H1 (cell line): ENCODE results near the gene PPP1R12C. TPM values are rescaled to one million over a fixed set of nuclear protein-coding genes. Genes with fewer than 3 reads are reported as not detected.

Experiments
- CTCF ChIA-PET: fragments of 300-600 bp; sonication (Branson Sonifier 250); formaldehyde crosslinking; loops from one replicate; lab custom pipeline; 2021; ENCODE audit not compliant: partially characterized antibody; lab: Charles Lee
- POLR2A ChIA-PET: fragments of 300-600 bp; sonication (Branson Sonifier 250); formaldehyde crosslinking; loops from one replicate; lab custom pipeline; 2021; ENCODE audit warnings: inconsistent platforms; ENCODE audit not compliant: partially characterized antibody; lab: Charles Lee
- DNase-seq, 2 experiments: peaks; one replicate each; pipeline versions ENCODE4 v3.0.0 to v3.0.0-alpha.2; 2010 to 2022; ENCODE audit warnings: low spot score in 2 of 2, low read depth in 1 of 2, mixed read lengths in 1 of 2
- FAIRE-seq: peaks from 2 replicates; lab custom pipeline; 2011; peaks lifted over from hg19 to GRCh38; lab: Jason Lieb, UNC
- H2AFZ ChIP-seq: 2 replicates; pipeline ENCODE4 v1.8.1; 2012; ENCODE audit warnings: low read length, inconsistent platforms
- H2AK5ac ChIP-seq: 2 replicates; pipeline ENCODE4 v1.6.1; 2013; ENCODE audit warnings: low read depth, low read length
- H2BK120ac ChIP-seq: replicated peaks from 2 replicates; pipeline ENCODE3; 2013; ENCODE audit warnings: low read depth, low read length, inconsistent platforms
- H2BK12ac ChIP-seq: 2 replicates; pipeline ENCODE4 v1.6.1; 2013; ENCODE audit warnings: low read depth, low read length
- H2BK15ac ChIP-seq: 2 replicates; pipeline ENCODE4 v1.6.1; 2013; ENCODE audit warnings: low read length
- H2BK20ac ChIP-seq: 2 replicates; pipeline ENCODE4 v1.6.1; 2013; ENCODE audit warnings: low read length
- H2BK5ac ChIP-seq: 2 replicates; pipeline ENCODE4 v1.6.1; 2013; ENCODE audit warnings: low read depth, low read length
- H3K14ac ChIP-seq: 2 replicates; pipeline ENCODE4 v1.6.1; 2013; ENCODE audit warnings: inconsistent platforms; ENCODE audit not compliant: insufficient read length
- H3K18ac ChIP-seq: 2 replicates; pipeline ENCODE4 v1.6.1; 2013; ENCODE audit warnings: low read length; ENCODE audit errors: extremely low read depth
- H3K23ac ChIP-seq: 2 replicates; pipeline ENCODE4 v1.6.1; 2013; ENCODE audit warnings: inconsistent platforms; ENCODE audit not compliant: insufficient read length
- H3K23me2 ChIP-seq: 2 replicates; pipeline ENCODE4 v1.6.1; 2013; ENCODE audit warnings: low read depth, low read length
- H3K27ac ChIP-seq: 2 replicates; pipeline ENCODE4 v1.6.1; 2011; ENCODE audit warnings: low read depth, low read length, inconsistent platforms
- H3K27me3 ChIP-seq, 4 experiments: replicated peaks in 1 of 4; 1 replicate in 1 of 4; 2 replicates in 3 of 4; pipeline versions ENCODE4 v1.6.1 to v1.8.1; 2011 to 2013; ENCODE audit warnings: low read length in 3 of 4, mild to moderate bottlenecking in 3 of 4, inconsistent platforms in 2 of 4, mixed read lengths in 2 of 4, moderate library complexity in 1 of 4; ENCODE audit not compliant: control insufficient read depth in 3 of 4, insufficient read depth in 3 of 4; ENCODE audit errors: extremely low read depth in 1 of 4
- H3K36me3 ChIP-seq, 4 experiments: 2 replicates each; pipeline versions ENCODE4 v1.6.1 to v1.8.1; 2011 to 2013; ENCODE audit warnings: mild to moderate bottlenecking in 4 of 4, low read length in 3 of 4, moderate library complexity in 2 of 4, control low read depth in 1 of 4, inconsistent platforms in 1 of 4; ENCODE audit not compliant: insufficient read depth in 4 of 4, control insufficient read depth in 2 of 4
- H3K4ac ChIP-seq: replicated peaks from 2 replicates; pipeline ENCODE3; 2013; ENCODE audit warnings: low read length, low read depth, mixed read lengths, inconsistent platforms; ENCODE audit not compliant: insufficient read length
- H3K4me1 ChIP-seq, 4 experiments: replicated peaks in 1 of 4; 1 replicate in 1 of 4; 2 replicates in 3 of 4; pipeline versions ENCODE4 v1.6.1 to v1.8.1; 2011 to 2013; ENCODE audit warnings: low read length in 3 of 4, inconsistent platforms in 2 of 4, mixed read lengths in 1 of 4; ENCODE audit not compliant: insufficient read depth in 4 of 4, control insufficient read depth in 3 of 4
- H3K4me2 ChIP-seq, 2 experiments: 2 replicates each; pipeline versions ENCODE4 v1.6.1 to v1.8.1; 2011 to 2013; ENCODE audit warnings: low read depth in 2 of 2, low read length in 2 of 2, control low read depth in 1 of 2, inconsistent platforms in 1 of 2, mild to moderate bottlenecking in 1 of 2; ENCODE audit not compliant: insufficient read depth in 1 of 2
- H3K4me3 ChIP-seq, 4 experiments: fragments of 200-600, 300-600 bp in 1 of 4; sonication (generic), shearing (Covaris generic), sonication (Bioruptor Twin) in 1 of 4; 2 replicates each; pipeline versions ENCODE4 v1.5.1 to v1.8.1; 2011 to 2016; ENCODE audit warnings: low read length in 4 of 4, low read depth in 3 of 4, control low read depth in 2 of 4, inconsistent platforms in 2 of 4, mild to moderate bottlenecking in 2 of 4, mixed read lengths in 1 of 4, moderate library complexity in 1 of 4; ENCODE audit not compliant: insufficient read depth in 2 of 4; ENCODE audit errors: extremely low read depth in 1 of 4
- H3K56ac ChIP-seq: replicated peaks from 2 replicates; pipeline ENCODE3; 2013; ENCODE audit warnings: low read depth, mild to moderate bottlenecking, mixed read lengths, low read length, inconsistent platforms; ENCODE audit not compliant: insufficient read length
- H3K79me1 ChIP-seq: 2 replicates; pipeline ENCODE4 v1.6.1; 2013; ENCODE audit warnings: low read depth, low read length, control low read depth
- H3K79me2 ChIP-seq, 2 experiments: 2 replicates each; pipeline versions ENCODE4 v1.6.1 to v1.8.1; 2012 to 2013; ENCODE audit warnings: low read length in 2 of 2, mild to moderate bottlenecking in 2 of 2, inconsistent platforms in 1 of 2; ENCODE audit not compliant: insufficient read depth in 2 of 2, control insufficient read depth in 1 of 2
- H3K9ac ChIP-seq, 4 experiments: replicated peaks in 1 of 4; 1 replicate in 1 of 4; 2 replicates in 3 of 4; pipeline versions ENCODE4 v1.6.1 to v1.8.1; 2011 to 2013; ENCODE audit warnings: low read depth in 3 of 4, low read length in 3 of 4, control low read depth in 2 of 4, mild to moderate bottlenecking in 2 of 4, moderate library complexity in 2 of 4, inconsistent platforms in 1 of 4; ENCODE audit errors: extremely low read depth in 1 of 4
- H3K9me3 ChIP-seq, 2 experiments: 2 replicates each; pipeline versions ENCODE4 v1.6.1 to v1.8.1; 2012 to 2013; ENCODE audit warnings: mild to moderate bottlenecking in 2 of 2, moderate library complexity in 2 of 2, control low read depth in 1 of 2, inconsistent platforms in 1 of 2, low read depth in 1 of 2, low read length in 1 of 2, mixed read lengths in 1 of 2; ENCODE audit not compliant: insufficient read depth in 2 of 2
- H4K20me1 ChIP-seq, 2 experiments: replicated peaks in 1 of 2; 2 replicates each; pipeline versions ENCODE3 to v1.8.1; 2011 to 2013; ENCODE audit warnings: inconsistent platforms in 2 of 2, low read length in 2 of 2, mild to moderate bottlenecking in 1 of 2; ENCODE audit not compliant: insufficient read depth in 2 of 2, control insufficient read depth in 1 of 2
- H4K5ac ChIP-seq: 2 replicates; pipeline ENCODE4 v1.6.1; 2013; ENCODE audit warnings: low read length, low read depth, mixed read lengths, inconsistent platforms; ENCODE audit not compliant: insufficient read length
- H4K8ac ChIP-seq: 2 replicates; pipeline ENCODE4 v1.8.0; 2013; ENCODE audit warnings: mild to moderate bottlenecking, moderate library complexity, low read length, inconsistent platforms; ENCODE audit not compliant: insufficient read depth; ENCODE audit errors: extremely low read depth
- H4K91ac ChIP-seq: replicated peaks from 2 replicates; pipeline ENCODE3; 2013; ENCODE audit warnings: low read length, mixed read lengths, inconsistent platforms; ENCODE audit not compliant: insufficient read length
- BACH1 ChIP-seq: IDR thresholded peaks from 2 replicates; pipeline ENCODE4 v1.6.1; 2012; ENCODE audit warnings: low read length, improper control_type of control experiment
- GABPA ChIP-seq: IDR thresholded peaks from 2 replicates; pipeline ENCODE4 v1.6.1; 2011; ENCODE audit warnings: mild to moderate bottlenecking, low read length, moderate library complexity, borderline replicate concordance; ENCODE audit not compliant: insufficient read depth
- RAD21 ChIP-seq, 2 experiments: IDR thresholded peaks in 1 of 2; conservative IDR thresholded peaks in 1 of 2; 2 replicates each; pipeline ENCODE4 v1.6.1; 2011; ENCODE audit warnings: low read depth in 2 of 2, low read length in 2 of 2, improper control_type of control experiment in 1 of 2, inconsistent platforms in 1 of 2, mild to moderate bottlenecking in 1 of 2, moderate library complexity in 1 of 2
- RXRA ChIP-seq: IDR thresholded peaks from 2 replicates; pipeline ENCODE4 v1.6.1; 2011; ENCODE audit warnings: low read depth, mild to moderate bottlenecking, low read length, moderate library complexity; ENCODE audit not compliant: insufficient read depth
- WGBS, 2 experiments: shearing (Covaris generic) in 1 of 2; methylation state at CpG; one replicate each; pipeline versions ENCODE4 v1.1.6 to v1.1.7; 2013 to 2015; ENCODE audit warnings: low lambda C conversion rate in 2 of 2, mixed read lengths in 2 of 2, inconsistent platforms in 1 of 2, low coverage in 1 of 2, missing lambda C conversion rate in 1 of 2; ENCODE audit not compliant: insufficient replicate concordance in 2 of 2, insufficient coverage in 1 of 2, insufficient read length in 1 of 2; ENCODE audit errors: extremely low coverage in 1 of 2, missing lambda C conversion rate in 1 of 2; 5-methylcytosine and 5-hydroxymethylcytosine counted together
- polyA plus RNA-seq, 7 experiments: library from polyadenylated mRNA; depleted of rRNA in 3 of 7; stranded (reverse) in 5 of 7; unstranded in 2 of 7; fragments of >200 nt in 5 of 7; fragments of 200-250 nt in 2 of 7; gene quantifications; 1 replicate in 5 of 7; 2 replicates in 1 of 7; 4 replicates in 1 of 7; pipeline versions ENCODE4 v1.2.1 to v1.2.3, GENCODE V29; 2011 to 2013; ENCODE audit warnings: missing spikeins in 2 of 7, mixed read lengths in 2 of 7
- total RNA-seq: library from RNA; stranded (reverse); fragmentation: NEBNext Ultra II Directional; extraction: Animal tissue kit (Norgen Biotek cat#: 25700); gene quantifications from 2 replicates; pipeline ENCODE4 v1.2.1, GENCODE V29; 2021
- TF ChIP-seq, protein P1 (sequence below): IDR thresholded peaks from 2 replicates; pipeline ENCODE4 v1.6.1; 2011; ENCODE audit warnings: low read depth, mild to moderate bottlenecking, low read length; ENCODE audit not compliant: insufficient read depth

Gene PPP1R12C
- total and polyA plus RNA-seq, 2 of the 8 experiments (the other 6 are each of a cell fraction or from before 2014, with no cell fraction given) = 31.7 to 71.5 TPM

DNA sequence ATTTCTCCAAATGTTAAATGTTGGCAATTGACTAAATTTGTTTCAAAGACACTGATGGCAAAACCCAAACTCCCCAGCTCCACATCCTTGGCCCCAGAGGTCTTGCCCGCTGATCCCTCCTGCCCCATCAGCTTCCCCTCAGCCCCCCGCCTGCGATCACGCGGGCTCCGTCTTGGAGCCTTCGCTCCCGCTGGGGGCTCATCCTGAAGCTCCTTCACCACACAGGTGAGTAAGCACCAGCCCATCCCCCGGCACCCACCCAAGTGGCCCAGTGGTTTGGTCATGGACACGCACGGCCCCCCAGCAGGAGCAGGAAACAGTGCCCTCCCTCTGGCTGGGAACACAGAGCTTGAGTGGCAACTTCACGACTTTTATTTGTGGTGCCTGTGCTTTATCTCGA lies 26.9 kb downstream of the PPP1R12C start:
- no peak for DNase-seq

More for the DNA sequence above, 26.9 kb downstream of the PPP1R12C start:
- peaks cover 14 to 15% of the 10 kb centered on the region in 2 experiments for H4K20me1 ChIP-seq
- ChIA-PET POLR2A (interaction anchor here (1.2 to 8.7 kb wide), 3 partner anchors 10 to 50 kb away, joined by 3 to 72 read pairs (median 22); partner anchors contain the start of gene PPP1R12C), CTCF (interaction anchor here (1.4 to 4.5 kb wide), 3 partner anchors 8 to 209 kb away, joined by 4 to 26 read pairs (median 15); no protein-coding TSS in a partner anchor)
- H3K23ac ChIP-seq = no peak overlapping the region
- H3K9ac ChIP-seq = no peak overlapping the region
- H3K14ac ChIP-seq = no peak overlapping the region
- no peaks in the 10 kb centered on the region for H3K9me3 ChIP-seq
- H2BK5ac ChIP-seq = no peak overlapping the region
- no peak overlapping the region for H3K18ac ChIP-seq
- H4K91ac ChIP-seq = no peak overlapping the region
- peaks cover 0 to 3% (median 0%) of the 10 kb centered on the region in 4 experiments; a peak in 3 of 7 replicates for H3K27me3 ChIP-seq
- no peak overlapping the region for H3K4ac ChIP-seq
- FAIRE-seq = no peak
- H3K4me1 ChIP-seq = peaks cover 3 to 47% (median 33%) of the 10 kb centered on the region in 4 experiments
- no peak overlapping the region for H2AK5ac ChIP-seq
- H4K5ac ChIP-seq = no peak overlapping the region
- H3K4me2 ChIP-seq = no peak overlapping the region
- H2BK120ac ChIP-seq = no peak overlapping the region
- H2BK20ac ChIP-seq = no peak overlapping the region
- no peaks in the 10 kb centered on the region; the same call in 1 of the 2 replicates for H3K79me1 ChIP-seq
- H3K4me3 ChIP-seq = no peak overlapping the region
- no peaks in the 10 kb centered on the region for H3K79me2 ChIP-seq
- no peak overlapping the region for H3K27ac ChIP-seq
- 86% methylated on average over 10 of the region's 13 CpGs; no CpG with 5 or more reads in 1 of the 2 experiments for WGBS, 2 experiments
- no peak overlapping the region for H3K56ac ChIP-seq
- TF ChIP-seq RAD21 (IDR thresholded peaks at IDR 0.05 in 1 of 2, conservative IDR thresholded peaks at IDR 0.05 in 1 of 2; ENCODE audit: low read depth in 2 of 2, low read length in 2 of 2) = no peak
- TF ChIP-seq RXRA = no peak
- TF ChIP-seq BACH1 = no peak
- TF ChIP-seq, protein P1, sequence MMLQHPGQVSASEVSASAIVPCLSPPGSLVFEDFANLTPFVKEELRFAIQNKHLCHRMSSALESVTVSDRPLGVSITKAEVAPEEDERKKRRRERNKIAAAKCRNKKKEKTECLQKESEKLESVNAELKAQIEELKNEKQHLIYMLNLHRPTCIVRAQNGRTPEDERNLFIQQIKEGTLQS = no peak
- TF ChIP-seq GABPA = no peak
- H2BK12ac ChIP-seq = no peak overlapping the region
- H2AFZ ChIP-seq = no peak overlapping the region
- no peak overlapping the region for H2BK15ac ChIP-seq
- H3K36me3 ChIP-seq = peaks cover 0 to 5% (median 2%) of the 10 kb centered on the region in 4 experiments; a peak in 2 of 8 replicates
- peaks cover 21% of the 10 kb centered on the region for H3K23me2 ChIP-seq
- H4K8ac ChIP-seq = no peak overlapping the region
